Tibial nerve (tissue), 4 donors: ENCODE data around the gene SEMA5A. TPM values are rescaled to one million over a fixed set of nuclear protein-coding genes. Genes with fewer than 3 reads are reported as not detected.

Experiments
- DNase-seq, 2 donors: peaks; one replicate each; pipeline ENCODE4 v3.0.0-alpha.2; 2019; ENCODE audit warnings: low spot score in 2 of 2
- H3K27ac ChIP-seq, 4 donors: fragments of 200-600 bp; sonication (generic) in 3 of 4; one replicate each; pipeline ENCODE4 v1.5.1; 2017 to 2019; ENCODE audit warnings: mild to moderate bottlenecking in 1 of 4
- H3K27me3 ChIP-seq, 2 donors: fragments of 200-600 bp; sonication (generic) in 1 of 2; one replicate each; pipeline versions ENCODE4 v1.5.1 to v1.6.0; 2017 to 2019
- H3K36me3 ChIP-seq, 3 donors: fragments of 200-600 bp; sonication (generic); one replicate each; pipeline ENCODE4 v1.5.1; 2018 to 2019
- H3K4me1 ChIP-seq, 4 donors: fragments of 200-600 bp; sonication (generic) in 3 of 4; one replicate each; pipeline ENCODE4 v1.5.1; 2017 to 2019
- H3K4me3 ChIP-seq, 4 donors: fragments of 200-600 bp; sonication (generic) in 3 of 4; one replicate each; pipeline ENCODE4 v1.5.1; 2017 to 2019; ENCODE audit warnings: mild to moderate bottlenecking in 1 of 4, moderate library complexity in 1 of 4
- H3K9me3 ChIP-seq, 4 donors: fragments of 200-600 bp; sonication (generic) in 3 of 4; one replicate each; pipeline ENCODE4 v1.5.1; 2017 to 2019
- CTCF ChIP-seq, 5 experiments: fragments of 200-600 bp in 3 of 5; fragments of 450-650 bp in 2 of 5; sonication (generic) in 3 of 5; IDR thresholded peaks; one replicate each; pipeline ENCODE4 v1.5.1; 2016 to 2019; ENCODE audit warnings: antibody characterized with exemption in 5 of 5, mild to moderate bottlenecking in 3 of 5, moderate library complexity in 2 of 5
- EP300 ChIP-seq, 2 donors: sonication (generic); formaldehyde crosslinking; IDR thresholded peaks; one replicate each; pipeline ENCODE4 v1.6.1; 2017; ENCODE audit warnings: antibody characterized with exemption in 2 of 2, mild to moderate bottlenecking in 1 of 2
- POLR2A ChIP-seq, 2 donors: fragments of 450-650 bp; IDR thresholded peaks; one replicate each; pipeline ENCODE4 v1.6.1; 2017; ENCODE audit warnings: antibody characterized with exemption in 2 of 2, mild to moderate bottlenecking in 2 of 2, moderate library complexity in 2 of 2
- WGBS, 2 donors: methylation state at CpG; one replicate each; pipeline ENCODE4 v1.1.5; 2018; 5-methylcytosine and 5-hydroxymethylcytosine counted together
- total RNA-seq, 4 donors: library from RNA; depleted of rRNA; stranded (reverse); fragments of >200 nt; gene quantifications; one replicate each; pipeline ENCODE4 v1.1.0, GENCODE V29; 2016

SEMA5A gene
- total RNA-seq, 4 donors from 2014 or later, result 36.3 to 58.4 (median 52.6) TPM

GRCh38 chr5:9015260-9015936 lies 530.5 kb downstream of the SEMA5A start:
- TF ChIP-seq EP300 (IDR thresholded peaks at IDR 0.05) (no peak), POLR2A (IDR thresholded peaks at IDR 0.05) (no peak), CTCF (IDR thresholded peaks at IDR 0.05) (no peak)
- Histone ChIP-seq H3K4me1 (no peaks in the 10 kb centered on the region), H3K27ac (no peak overlapping the region), H3K27me3 (no peaks in the 10 kb centered on the region), H3K4me3 (no peak overlapping the region), H3K36me3 (no peaks in the 10 kb centered on the region), H3K9me3 (no peaks in the 10 kb centered on the region)
- 43 to 46% methylated on average over 5 of the region's 5 CpGs for WGBS, 2 donors
- no peak for DNase-seq

DNA sequence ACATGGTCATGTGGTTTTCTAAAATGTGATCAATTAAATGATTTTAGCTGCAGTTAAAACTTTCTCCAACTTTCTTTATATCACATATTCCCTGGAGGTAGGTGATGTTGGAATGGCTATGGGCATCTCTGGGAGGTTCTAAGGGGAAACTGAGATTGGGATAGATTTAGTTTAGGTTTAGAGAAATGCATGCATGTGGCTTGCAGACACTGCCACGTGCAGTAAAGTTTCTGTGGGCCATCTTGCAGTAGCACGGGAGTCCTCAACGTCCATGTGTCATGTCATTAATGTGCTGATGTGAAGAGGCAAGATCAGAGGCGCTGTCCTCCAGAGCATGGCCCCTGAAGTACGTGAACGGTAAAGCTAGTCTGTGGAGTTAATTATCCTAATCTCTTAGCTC lies 532.7 kb downstream of the SEMA5A start:
- no peaks in the 10 kb centered on the region for H3K4me1 ChIP-seq
- TF ChIP-seq POLR2A (IDR thresholded peaks at IDR 0.05) (no peak), EP300 (IDR thresholded peaks at IDR 0.05) (no peak), CTCF (IDR thresholded peaks at IDR 0.05) (no peak)
- no peak for DNase-seq
- 79 to 94% methylated on average over 6 of the region's 6 CpGs for WGBS, 2 donors
- H3K36me3 ChIP-seq, result no peaks in the 10 kb centered on the region
- H3K27ac ChIP-seq, result no peak overlapping the region
- no peak overlapping the region for H3K4me3 ChIP-seq
- H3K9me3 ChIP-seq, result no peaks in the 10 kb centered on the region
- no peaks in the 10 kb centered on the region for H3K27me3 ChIP-seq

DNA sequence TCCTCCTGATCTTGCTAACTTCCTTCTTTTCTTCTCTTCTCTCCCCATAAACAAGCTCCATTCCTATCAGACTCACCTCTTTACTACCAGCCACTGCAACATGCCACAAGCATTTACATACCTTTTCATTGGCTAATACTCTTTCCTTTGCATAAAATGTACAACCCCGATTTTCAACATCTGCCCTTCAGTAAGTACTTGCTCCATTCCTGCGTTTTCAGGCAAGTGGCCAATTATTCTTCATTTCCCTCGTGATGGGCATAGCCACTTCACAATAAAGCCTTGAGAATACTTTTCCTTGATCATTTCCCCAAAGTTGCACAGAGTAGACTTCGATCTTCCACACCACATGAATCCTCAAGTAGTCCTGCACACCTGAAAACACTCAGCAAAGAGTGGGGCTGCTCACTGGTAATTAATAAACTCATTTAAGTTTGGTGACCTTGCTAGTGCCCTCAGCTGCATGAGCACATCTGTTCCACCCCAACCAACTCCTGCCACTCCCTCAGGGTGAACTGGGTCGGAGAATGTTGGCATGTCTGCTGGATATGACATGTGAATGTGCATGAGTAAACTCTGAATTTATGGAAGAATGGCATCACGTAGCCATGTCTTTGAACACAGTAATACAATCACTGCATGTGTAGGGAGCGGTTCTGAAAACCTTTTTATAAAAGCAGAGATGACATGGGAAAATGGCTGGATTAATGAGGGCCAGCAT lies 535.8 kb downstream of the SEMA5A start:
- TF ChIP-seq CTCF (IDR thresholded peaks at IDR 0.05) (no peak), EP300 (IDR thresholded peaks at IDR 0.05) (no peak), POLR2A (IDR thresholded peaks at IDR 0.05) (no peak)
- WGBS, 2 donors, result 70 to 75% methylated on average over 7 of the region's 7 CpGs

GRCh38 chr5:8997542-8998070 lies 548.3 kb downstream of the SEMA5A start:
- no peaks in the 10 kb centered on the region for H3K9me3 ChIP-seq
- no peak for DNase-seq
- H3K27me3 ChIP-seq, result no peaks in the 10 kb centered on the region
- no peak overlapping the region for H3K4me3 ChIP-seq
- no peak overlapping the region for H3K27ac ChIP-seq
- H3K4me1 ChIP-seq, result no peaks in the 10 kb centered on the region
- TF ChIP-seq EP300 (IDR thresholded peaks at IDR 0.05) (no peak), POLR2A (IDR thresholded peaks at IDR 0.05) (no peak), CTCF (IDR thresholded peaks at IDR 0.05) (no peak)
- WGBS, 2 donors, result 47 to 50% methylated on average over 1 of the region's 1 CpG
- no peaks in the 10 kb centered on the region for H3K36me3 ChIP-seq

More for the DNA sequence above, 535.8 kb downstream of the SEMA5A start:
- Histone ChIP-seq H3K36me3 (no peaks in the 10 kb centered on the region), H3K27ac (no peak overlapping the region), H3K9me3 (no peaks in the 10 kb centered on the region), H3K4me1 (no peaks in the 10 kb centered on the region), H3K4me3 (no peak overlapping the region), H3K27me3 (no peaks in the 10 kb centered on the region)
- no peak for DNase-seq

- no peak overlapping the region for H3K27ac ChIP-seq
- no peaks in the 10 kb centered on the region for H3K27me3 ChIP-seq
Observed at GRCh38 chr5:8993031-8993430, 552.8 kb downstream of the SEMA5A start.

More at GRCh38 chr5:8993031-8993430, 552.8 kb downstream of the SEMA5A start:
- H3K9me3 ChIP-seq, result peaks cover 0 to 9% (median 0%) of the 10 kb centered on the region in 4 donors
- TF ChIP-seq CTCF (IDR thresholded peaks at IDR 0.05) (no peak), POLR2A (IDR thresholded peaks at IDR 0.05) (no peak), EP300 (IDR thresholded peaks at IDR 0.05) (no peak)
- DNase-seq, result no peak
- no peak overlapping the region for H3K4me3 ChIP-seq
- no peaks in the 10 kb centered on the region for H3K4me1 ChIP-seq
- H3K36me3 ChIP-seq, result no peaks in the 10 kb centered on the region
